HG02840 (cell line): ENCODE measurements around the gene PMPCA.
"Not testable (repeated sequence)": the region's sequence is repeated elsewhere in the genome, so short reads cannot be mapped to it uniquely, and the experiment has no call there.

Source experiments
- ATAC-seq: cut with Tn5 transposase; IDR thresholded peaks from one replicate; pipeline ENCODE4 v1.9.1; 2021; ENCODE audit warnings: mild to moderate bottlenecking, moderate library complexity, moderate number of reproducible peaks; ENCODE audit not compliant: unreplicated experiment, low FRiP score

The PMPCA gene

GRCh38 chr9:136393531-136393930, 16.9 kb upstream of the PMPCA start:
- ATAC-seq = no peak

- ATAC-seq = no peak
Measured at GRCh38 chr9:136394312-136395019, 16.0 kb upstream of the PMPCA start.

- no peak for ATAC-seq
Measured at GRCh38 chr9:136395020-136395340, 15.5 kb upstream of the PMPCA start.

GRCh38 chr9:136395345-136396218, 14.9 kb upstream of the PMPCA start:
- ATAC-seq = no peak

GRCh38 chr9:136396219-136396515, 14.3 kb upstream of the PMPCA start:
- ATAC-seq = no peak

GRCh38 chr9:136397643-136398042, 12.8 kb upstream of the PMPCA start:
- ATAC-seq = no peak

- no peak for ATAC-seq
Measured at GRCh38 chr9:136398286-136398685, 12.2 kb upstream of the PMPCA start.

- no peak for ATAC-seq
Measured at GRCh38 chr9:136399176-136400037, 11.1 kb upstream of the PMPCA start.

- ATAC-seq = peak; percentile 64
Measured at GRCh38 chr9:136400038-136400834, 10.2 kb upstream of the PMPCA start, which contains the start of gene SNAPC4. TSS of gene SNAPC4 (minus strand) at chr9:136400170. CDS start at chr9:136398428, 1,742 bp downstream.

GRCh38 chr9:136401173-136401922, 9.1 kb upstream of the PMPCA start:
- no peak for ATAC-seq

GRCh38 chr9:136402067-136402466, 8.4 kb upstream of the PMPCA start:
- no peak for ATAC-seq

- ATAC-seq = no peak
Measured at GRCh38 chr9:136403538-136403914, 6.9 kb upstream of the PMPCA start.

GRCh38 chr9:136403915-136404800, 6.3 kb upstream of the PMPCA start:
- ATAC-seq = no peak

GRCh38 chr9:136404801-136405136, 5.7 kb upstream of the PMPCA start:
- no peak for ATAC-seq

GRCh38 chr9:136405481-136405880, 5.0 kb upstream of the PMPCA start:
- no peak for ATAC-seq

GRCh38 chr9:136405904-136406303, 4.6 kb upstream of the PMPCA start:
- ATAC-seq = not testable (repeated sequence)

- not testable (repeated sequence) for ATAC-seq
Measured at GRCh38 chr9:136407061-136407460, 3.4 kb upstream of the PMPCA start.

- ATAC-seq = no peak
Measured at GRCh38 chr9:136407911-136408310, 2.5 kb upstream of the PMPCA start.
